SK-N-SH treated with all-trans-retinoic acid at 6 μM for 48 hours (cell line): ENCODE measurements around the gene CROCC2.

Source experiments
- ATAC-seq: fragments of 200-7000 bp; cut with Tn5 transposase; 3 replicates; pipeline ENCODE4 v1.9.1; 2020; ENCODE audit warnings: mild to moderate bottlenecking, moderate library complexity
- BACH2 ChIP-seq: fragments of 250-450 bp; sonication (Bioruptor Pico); IDR thresholded peaks from 2 replicates; pipeline ENCODE4 v1.9.0; 2021; ENCODE audit warnings: mild to moderate bottlenecking, borderline replicate concordance
- CSDC2 ChIP-seq: fragments of 250-450 bp; sonication (Bioruptor Pico); IDR thresholded peaks from 2 replicates; pipeline ENCODE4 v1.5.0; 2020; ENCODE audit warnings: mild to moderate bottlenecking, moderate library complexity
- ESRRG ChIP-seq: fragments of 250-450 bp; sonication (Bioruptor Pico); IDR thresholded peaks from 2 replicates; pipeline ENCODE4 v1.6.1; 2021; ENCODE audit warnings: mild to moderate bottlenecking
- GLIS3 ChIP-seq: fragments of 250-450 bp; sonication (Bioruptor Pico); IDR thresholded peaks from 2 replicates; pipeline ENCODE4 v1.5.0; 2020; ENCODE audit warnings: mild to moderate bottlenecking, moderate library complexity
- ISL1 ChIP-seq: fragments of 250-450 bp; sonication (Bioruptor Pico); IDR thresholded peaks from 2 replicates; pipeline ENCODE4 v2.1.2; 2022; ENCODE audit warnings: mild to moderate bottlenecking, moderate library complexity
- OSR1 ChIP-seq: fragments of 250-450 bp; sonication (Bioruptor Pico); IDR thresholded peaks from 2 replicates; pipeline ENCODE4 v1.8.0; 2022; ENCODE audit warnings: moderate library complexity, mild to moderate bottlenecking, inconsistent platforms
- PPARA ChIP-seq: fragments of 250-450 bp; sonication (Bioruptor Pico); IDR thresholded peaks from 2 replicates; pipeline ENCODE4 v1.5.0; 2020; ENCODE audit warnings: mild to moderate bottlenecking, borderline replicate concordance
- RARB ChIP-seq: fragments of 250-450 bp; sonication (Bioruptor Pico); IDR thresholded peaks from 2 replicates; pipeline ENCODE4 v1.8.0; 2021; ENCODE audit warnings: mild to moderate bottlenecking, moderate library complexity
- SNAI2 ChIP-seq: fragments of 250-450 bp; sonication (Bioruptor Pico); IDR thresholded peaks from 2 replicates; pipeline ENCODE4 v1.5.0; 2020; ENCODE audit warnings: mild to moderate bottlenecking, moderate library complexity
- TCF4 ChIP-seq: fragments of 250-450 bp; sonication (Bioruptor Pico); IDR thresholded peaks from 2 replicates; pipeline ENCODE4 v1.8.0; 2021; ENCODE audit warnings: mild to moderate bottlenecking, moderate library complexity, borderline replicate concordance
- TOX ChIP-seq: fragments of 250-450 bp; sonication (Bioruptor Pico); IDR thresholded peaks from 2 replicates; pipeline ENCODE4 v1.8.0; 2021; ENCODE audit warnings: mild to moderate bottlenecking, moderate library complexity, borderline replicate concordance
- ZC3H10 ChIP-seq: fragments of 250-450 bp; sonication (Bioruptor Pico); IDR thresholded peaks from 2 replicates; pipeline ENCODE4 v1.5.1; 2021; ENCODE audit warnings: mild to moderate bottlenecking, moderate library complexity
- ZFP3 ChIP-seq: fragments of 250-450 bp; sonication (Bioruptor Pico); IDR thresholded peaks from 2 replicates; pipeline ENCODE4 v1.5.0; 2020; ENCODE audit warnings: mild to moderate bottlenecking, moderate library complexity
- ZFP30 ChIP-seq: fragments of 450-650 bp; formaldehyde crosslinking; IDR thresholded peaks from 2 replicates; pipeline ENCODE4 v1.5.0; 2022; ENCODE audit warnings: mild to moderate bottlenecking, moderate library complexity
- ZNF565 ChIP-seq: fragments of 450-650 bp; formaldehyde crosslinking; conservative IDR thresholded peaks from 2 replicates; pipeline ENCODE4 v1.5.0; 2020; ENCODE audit warnings: low read depth, mild to moderate bottlenecking, moderate library complexity
- ZNF70 ChIP-seq: fragments of 450-650 bp; formaldehyde crosslinking; IDR thresholded peaks from 2 replicates; pipeline ENCODE4 v1.5.0; 2020; ENCODE audit warnings: mild to moderate bottlenecking, moderate library complexity
- TF ChIP-seq, protein P1 (sequence below): fragments of 250-450 bp; sonication (Bioruptor Pico); IDR thresholded peaks from 2 replicates; pipeline ENCODE4 v1.5.0; 2020; ENCODE audit warnings: mild to moderate bottlenecking, moderate library complexity
- TF ChIP-seq, protein P2 (sequence below): fragments of 250-450 bp; sonication (Bioruptor Pico); IDR thresholded peaks from 2 replicates; pipeline ENCODE4 v1.5.1; 2020; ENCODE audit warnings: low read depth, mild to moderate bottlenecking, moderate library complexity
- TF ChIP-seq, protein P3 (sequence below): fragments of 250-450 bp; sonication (Bioruptor Pico); IDR thresholded peaks from 2 replicates; pipeline ENCODE4 v1.5.1; 2021; ENCODE audit warnings: mild to moderate bottlenecking, moderate library complexity
- TF ChIP-seq, protein P4 (sequence below): fragments of 250-450 bp; sonication (Bioruptor Pico); IDR thresholded peaks from 2 replicates; pipeline ENCODE4 v1.8.0; 2020; ENCODE audit warnings: mild to moderate bottlenecking, moderate library complexity, borderline replicate concordance
- TF ChIP-seq, protein P5 (sequence below): fragments of 250-450 bp; sonication (Bioruptor Pico); IDR thresholded peaks from 2 replicates; pipeline ENCODE4 v1.8.0; 2021; ENCODE audit warnings: low read depth, mild to moderate bottlenecking, moderate library complexity, borderline replicate concordance

CROCC2 gene

DNA sequence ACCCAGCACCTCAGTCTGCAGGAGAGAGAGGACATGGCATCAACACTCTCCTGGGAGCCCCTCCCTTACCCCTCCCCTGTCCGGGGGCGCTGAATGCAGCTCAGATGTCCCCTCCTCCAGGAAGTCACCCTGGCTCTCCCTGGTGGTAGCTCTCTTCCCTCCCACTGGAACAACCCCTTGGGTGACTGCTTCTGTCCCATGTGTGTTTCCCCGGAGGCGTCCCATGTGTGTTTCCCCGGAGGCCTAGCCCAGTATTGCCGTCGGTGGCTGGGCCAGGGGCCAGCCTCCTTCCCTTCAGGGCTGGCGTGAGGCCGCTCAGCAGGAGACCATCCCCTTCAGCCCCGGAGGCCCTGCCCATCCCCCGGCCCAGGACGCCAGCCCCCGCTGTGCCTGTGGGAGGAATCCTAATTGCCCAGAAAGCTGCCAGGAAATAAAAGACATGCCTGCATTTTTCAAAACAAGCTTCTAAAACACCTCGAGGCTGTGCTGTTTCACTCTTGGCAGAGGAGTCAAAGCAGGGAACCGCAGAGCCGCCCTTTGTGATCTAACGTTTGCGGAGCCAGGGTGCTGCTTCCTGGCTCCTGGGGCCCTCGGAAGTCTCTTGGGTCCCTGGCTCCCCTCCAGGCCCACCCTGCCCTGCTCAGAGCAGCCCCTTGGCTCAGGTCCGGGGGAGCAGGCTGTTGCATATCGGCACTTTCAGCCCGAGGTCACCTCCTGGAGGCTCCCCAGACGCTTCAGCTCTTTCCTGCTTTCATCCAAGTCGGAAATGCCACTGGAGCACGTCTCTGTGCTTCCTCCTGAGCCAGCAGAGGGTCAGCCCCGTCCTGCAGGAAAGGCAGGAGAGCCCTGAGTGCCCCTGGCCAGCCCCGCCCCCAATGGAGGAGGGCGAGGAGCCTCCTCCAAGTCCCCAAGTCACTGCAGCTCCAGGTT is 103.7 kb downstream of the CROCC2 start:
- peak; percentile 38 for ATAC-seq
- TF ChIP-seq SNAI2 (CRISPR knock-in tag) (no peak), ESRRG (CRISPR knock-in tag) (no peak), ZFP3 (CRISPR knock-in tag) (no peak), ZNF70 (CRISPR knock-in tag) (no peak), TOX (CRISPR knock-in tag) (no peak), TCF4 (CRISPR knock-in tag) (no peak), CSDC2 (no peak), ZNF565 (CRISPR knock-in tag) (no peak), ISL1 (CRISPR knock-in tag) (no peak), ZC3H10 (no peak), PPARA (CRISPR knock-in tag) (no peak), GLIS3 (CRISPR knock-in tag) (no peak)
- TF ChIP-seq, protein P1, sequence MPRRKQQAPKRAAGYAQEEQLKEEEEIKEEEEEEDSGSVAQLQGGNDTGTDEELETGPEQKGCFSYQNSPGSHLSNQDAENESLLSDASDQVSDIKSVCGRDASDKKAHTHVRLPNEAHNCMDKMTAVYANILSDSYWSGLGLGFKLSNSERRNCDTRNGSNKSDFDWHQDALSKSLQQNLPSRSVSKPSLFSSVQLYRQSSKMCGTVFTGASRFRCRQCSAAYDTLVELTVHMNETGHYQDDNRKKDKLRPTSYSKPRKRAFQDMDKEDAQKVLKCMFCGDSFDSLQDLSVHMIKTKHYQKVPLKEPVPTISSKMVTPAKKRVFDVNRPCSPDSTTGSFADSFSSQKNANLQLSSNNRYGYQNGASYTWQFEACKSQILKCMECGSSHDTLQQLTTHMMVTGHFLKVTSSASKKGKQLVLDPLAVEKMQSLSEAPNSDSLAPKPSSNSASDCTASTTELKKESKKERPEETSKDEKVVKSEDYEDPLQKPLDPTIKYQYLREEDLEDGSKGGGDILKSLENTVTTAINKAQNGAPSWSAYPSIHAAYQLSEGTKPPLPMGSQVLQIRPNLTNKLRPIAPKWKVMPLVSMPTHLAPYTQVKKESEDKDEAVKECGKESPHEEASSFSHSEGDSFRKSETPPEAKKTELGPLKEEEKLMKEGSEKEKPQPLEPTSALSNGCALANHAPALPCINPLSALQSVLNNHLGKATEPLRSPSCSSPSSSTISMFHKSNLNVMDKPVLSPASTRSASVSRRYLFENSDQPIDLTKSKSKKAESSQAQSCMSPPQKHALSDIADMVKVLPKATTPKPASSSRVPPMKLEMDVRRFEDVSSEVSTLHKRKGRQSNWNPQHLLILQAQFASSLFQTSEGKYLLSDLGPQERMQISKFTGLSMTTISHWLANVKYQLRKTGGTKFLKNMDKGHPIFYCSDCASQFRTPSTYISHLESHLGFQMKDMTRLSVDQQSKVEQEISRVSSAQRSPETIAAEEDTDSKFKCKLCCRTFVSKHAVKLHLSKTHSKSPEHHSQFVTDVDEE (CRISPR knock-in tag): no peak
- TF ChIP-seq, protein P2, sequence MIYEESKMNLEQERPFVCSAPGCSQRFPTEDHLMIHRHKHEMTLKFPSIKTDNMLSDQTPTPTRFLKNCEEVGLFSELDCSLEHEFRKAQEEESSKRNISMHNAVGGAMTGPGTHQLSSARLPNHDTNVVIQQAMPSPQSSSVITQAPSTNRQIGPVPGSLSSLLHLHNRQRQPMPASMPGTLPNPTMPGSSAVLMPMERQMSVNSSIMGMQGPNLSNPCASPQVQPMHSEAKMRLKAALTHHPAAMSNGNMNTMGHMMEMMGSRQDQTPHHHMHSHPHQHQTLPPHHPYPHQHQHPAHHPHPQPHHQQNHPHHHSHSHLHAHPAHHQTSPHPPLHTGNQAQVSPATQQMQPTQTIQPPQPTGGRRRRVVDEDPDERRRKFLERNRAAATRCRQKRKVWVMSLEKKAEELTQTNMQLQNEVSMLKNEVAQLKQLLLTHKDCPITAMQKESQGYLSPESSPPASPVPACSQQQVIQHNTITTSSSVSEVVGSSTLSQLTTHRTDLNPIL (CRISPR knock-in tag): no peak
- TF ChIP-seq, protein P3, sequence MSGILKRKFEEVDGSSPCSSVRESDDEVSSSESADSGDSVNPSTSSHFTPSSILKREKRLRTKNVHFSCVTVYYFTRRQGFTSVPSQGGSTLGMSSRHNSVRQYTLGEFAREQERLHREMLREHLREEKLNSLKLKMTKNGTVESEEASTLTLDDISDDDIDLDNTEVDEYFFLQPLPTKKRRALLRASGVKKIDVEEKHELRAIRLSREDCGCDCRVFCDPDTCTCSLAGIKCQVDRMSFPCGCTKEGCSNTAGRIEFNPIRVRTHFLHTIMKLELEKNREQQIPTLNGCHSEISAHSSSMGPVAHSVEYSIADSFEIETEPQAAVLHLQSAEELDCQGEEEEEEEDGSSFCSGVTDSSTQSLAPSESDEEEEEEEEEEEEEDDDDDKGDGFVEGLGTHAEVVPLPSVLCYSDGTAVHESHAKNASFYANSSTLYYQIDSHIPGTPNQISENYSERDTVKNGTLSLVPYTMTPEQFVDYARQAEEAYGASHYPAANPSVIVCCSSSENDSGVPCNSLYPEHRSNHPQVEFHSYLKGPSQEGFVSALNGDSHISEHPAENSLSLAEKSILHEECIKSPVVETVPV (CRISPR knock-in tag): no peak
- TF ChIP-seq, protein P4, sequence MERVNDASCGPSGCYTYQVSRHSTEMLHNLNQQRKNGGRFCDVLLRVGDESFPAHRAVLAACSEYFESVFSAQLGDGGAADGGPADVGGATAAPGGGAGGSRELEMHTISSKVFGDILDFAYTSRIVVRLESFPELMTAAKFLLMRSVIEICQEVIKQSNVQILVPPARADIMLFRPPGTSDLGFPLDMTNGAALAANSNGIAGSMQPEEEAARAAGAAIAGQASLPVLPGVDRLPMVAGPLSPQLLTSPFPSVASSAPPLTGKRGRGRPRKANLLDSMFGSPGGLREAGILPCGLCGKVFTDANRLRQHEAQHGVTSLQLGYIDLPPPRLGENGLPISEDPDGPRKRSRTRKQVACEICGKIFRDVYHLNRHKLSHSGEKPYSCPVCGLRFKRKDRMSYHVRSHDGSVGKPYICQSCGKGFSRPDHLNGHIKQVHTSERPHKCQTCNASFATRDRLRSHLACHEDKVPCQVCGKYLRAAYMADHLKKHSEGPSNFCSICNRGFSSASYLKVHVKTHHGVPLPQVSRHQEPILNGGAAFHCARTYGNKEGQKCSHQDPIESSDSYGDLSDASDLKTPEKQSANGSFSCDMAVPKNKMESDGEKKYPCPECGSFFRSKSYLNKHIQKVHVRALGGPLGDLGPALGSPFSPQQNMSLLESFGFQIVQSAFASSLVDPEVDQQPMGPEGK: no peak

DNA sequence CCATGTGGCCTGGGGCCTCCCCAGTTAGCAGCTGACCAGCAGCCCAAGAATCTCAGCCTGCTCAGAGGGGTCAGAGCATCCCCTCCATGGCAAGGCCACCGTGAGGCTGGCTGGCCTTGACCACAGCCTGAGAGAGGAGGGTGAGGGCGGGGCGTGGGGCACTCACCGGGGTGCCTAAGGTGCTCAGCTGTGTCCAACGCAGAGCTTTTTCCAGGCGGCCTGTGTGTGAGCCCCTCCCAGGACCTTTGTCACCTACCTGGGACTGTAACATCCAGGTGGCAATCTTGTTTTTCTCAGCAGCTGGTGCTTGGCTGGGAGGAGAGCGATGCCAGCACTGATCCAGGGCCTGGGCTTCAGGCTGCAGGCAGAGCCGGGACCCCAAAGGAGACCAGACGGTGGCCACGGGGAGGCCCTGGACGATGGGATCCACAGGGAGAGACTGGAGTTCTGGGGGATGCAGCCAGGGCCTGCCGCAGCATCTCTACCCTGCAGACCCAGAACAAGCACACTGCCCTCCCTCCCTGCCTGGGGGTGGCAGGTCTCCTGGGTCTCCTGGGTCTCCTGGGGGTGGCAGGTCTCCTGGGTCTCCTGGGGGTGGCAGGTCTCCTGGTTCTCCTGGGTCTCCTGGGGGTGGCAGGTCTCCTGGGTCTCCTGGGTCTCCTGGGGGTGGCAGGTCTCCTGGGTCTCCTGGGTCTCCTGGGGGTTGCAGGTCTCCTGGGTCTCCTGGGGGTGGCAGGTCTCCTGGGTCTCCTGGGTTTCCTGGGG is 104.6 kb downstream of the CROCC2 start:
- TF ChIP-seq, protein P4: no peak
- no peak for TF ChIP-seq ZFP30 (CRISPR knock-in tag)
- no peak; the same call in 2 of the 3 replicates for ATAC-seq

DNA sequence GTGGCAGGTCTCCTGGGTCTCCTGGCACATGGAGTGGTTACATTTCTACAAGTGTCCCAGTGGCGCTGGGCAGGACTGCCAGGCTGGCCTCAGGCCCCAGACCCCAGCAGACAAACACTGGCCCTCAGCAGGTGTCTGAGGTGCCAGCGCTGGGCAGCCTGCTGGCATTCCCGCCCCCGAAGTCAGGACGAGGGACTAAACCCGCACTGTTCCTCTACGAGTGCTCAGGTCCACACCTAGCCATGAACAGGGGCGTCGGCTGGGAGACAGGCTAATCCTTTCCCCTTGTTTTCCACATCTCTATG is 105.1 kb downstream of the CROCC2 start:
- no peak for ATAC-seq
- no peak for TF ChIP-seq PPARA (CRISPR knock-in tag)
- no peak for TF ChIP-seq ZNF565 (CRISPR knock-in tag)
- TF ChIP-seq BACH2 (CRISPR knock-in tag): no peak
- TF ChIP-seq ESRRG (CRISPR knock-in tag): no peak
- TF ChIP-seq, protein P5, sequence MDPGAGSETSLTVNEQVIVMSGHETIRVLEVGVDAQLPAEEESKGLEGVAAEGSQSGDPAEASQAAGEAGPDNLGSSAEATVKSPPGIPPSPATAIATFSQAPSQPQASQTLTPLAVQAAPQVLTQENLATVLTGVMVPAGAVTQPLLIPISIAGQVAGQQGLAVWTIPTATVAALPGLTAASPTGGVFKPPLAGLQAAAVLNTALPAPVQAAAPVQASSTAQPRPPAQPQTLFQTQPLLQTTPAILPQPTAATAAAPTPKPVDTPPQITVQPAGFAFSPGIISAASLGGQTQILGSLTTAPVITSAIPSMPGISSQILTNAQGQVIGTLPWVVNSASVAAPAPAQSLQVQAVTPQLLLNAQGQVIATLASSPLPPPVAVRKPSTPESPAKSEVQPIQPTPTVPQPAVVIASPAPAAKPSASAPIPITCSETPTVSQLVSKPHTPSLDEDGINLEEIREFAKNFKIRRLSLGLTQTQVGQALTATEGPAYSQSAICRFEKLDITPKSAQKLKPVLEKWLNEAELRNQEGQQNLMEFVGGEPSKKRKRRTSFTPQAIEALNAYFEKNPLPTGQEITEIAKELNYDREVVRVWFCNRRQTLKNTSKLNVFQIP (CRISPR knock-in tag): no peak
- TF ChIP-seq RARB: no peak
- TF ChIP-seq OSR1 (CRISPR knock-in tag): no peak
- no peak for TF ChIP-seq ZFP3 (CRISPR knock-in tag)
- no peak for TF ChIP-seq ZC3H10
- TF ChIP-seq, protein P4: no peak
- no peak for TF ChIP-seq ISL1 (CRISPR knock-in tag)
- TF ChIP-seq ZNF70 (CRISPR knock-in tag): no peak
- TF ChIP-seq, protein P2 (CRISPR knock-in tag): no peak
